ENCODE results near the gene TASP1.

DNA sequence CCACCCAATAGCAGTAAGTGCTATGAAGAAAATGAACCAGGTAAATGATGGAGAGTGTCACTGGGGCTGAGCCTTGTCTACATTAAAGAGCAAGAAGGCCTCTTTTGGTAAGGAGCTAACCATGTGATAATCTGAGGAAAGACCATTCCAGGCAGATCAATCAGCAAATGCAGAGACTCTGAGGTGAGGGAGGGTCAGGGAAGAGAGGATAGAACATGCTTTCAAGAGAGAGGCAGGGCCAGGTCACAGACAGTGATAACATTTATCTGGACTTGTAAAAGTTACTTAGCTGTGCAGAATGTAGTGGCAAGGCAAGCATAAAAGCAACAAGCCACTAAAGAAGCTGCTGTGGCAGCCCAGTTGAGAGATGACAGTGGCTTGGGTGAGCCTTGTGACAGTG, 197.3 kb downstream of the TASP1 start:
- TF ChIP-seq CTCF (IDR thresholded peaks at IDR 0.05) (no peak), POLR2A (IDR thresholded peaks at IDR 0.05) (no peak)
